HL-60 (cell line): Measurements from ENCODE around the gene TIMP4.

Experiments
- DNase-seq, 2 experiments: peaks; one replicate each; pipeline ENCODE4 v3.0.0-alpha.2; 2010 to 2020; ENCODE audit warnings: low read depth in 1 of 2, low spot score in 1 of 2
- H3K27ac ChIP-seq: fragments of 250-450 bp; sonication (Bioruptor Pico); replicated peaks from 2 replicates; pipeline ENCODE4 v1.5.1; 2020; ENCODE audit warnings: mild to moderate bottlenecking, moderate library complexity
- H3K27me3 ChIP-seq: fragments of 250-450 bp; sonication (Bioruptor Pico); 2 replicates; pipeline ENCODE4 v1.5.1; 2021; ENCODE audit warnings: mild to moderate bottlenecking, moderate library complexity; ENCODE audit not compliant: insufficient read depth, poor library complexity, severe bottlenecking
- H3K4me3 ChIP-seq: replicated peaks from 2 replicates; pipeline ENCODE4 v1.5.1; 2011; ENCODE audit warnings: mild to moderate bottlenecking, control low read depth, low read length; ENCODE audit not compliant: insufficient read depth
- CTCF ChIP-seq: IDR thresholded peaks from one replicate; pipeline ENCODE4 v1.5.1; 2011; ENCODE audit warnings: low read length, control low read depth, inconsistent platforms; ENCODE audit not compliant: insufficient read depth
- GABPA ChIP-seq: IDR thresholded peaks from 2 replicates; pipeline ENCODE4 v1.6.1; 2012; ENCODE audit warnings: low read depth
- POLR2AphosphoS5 ChIP-seq: IDR thresholded peaks from 2 replicates; pipeline ENCODE4 v1.6.1; 2012; ENCODE audit warnings: low read depth
- SPI1 ChIP-seq: IDR thresholded peaks from 2 replicates; pipeline ENCODE4 v1.6.1; 2012; ENCODE audit warnings: low read depth, mild to moderate bottlenecking, borderline replicate concordance
- TF ChIP-seq, protein P1 (sequence below): IDR thresholded peaks from 2 replicates; pipeline ENCODE4 v1.6.1; 2012; ENCODE audit warnings: low read depth; ENCODE audit not compliant: insufficient replicate concordance

The TIMP4 gene

GRCh38 chr3:12120374-12121140, 38.2 kb downstream of the TIMP4 start:
- Histone ChIP-seq H3K27ac (no peak overlapping the region), H3K4me3 (no peak overlapping the region), H3K27me3 (peaks cover 6% of the 10 kb centered on the region)
- no peak for DNase-seq
- no peak for TF ChIP-seq CTCF
- no peak for TF ChIP-seq POLR2AphosphoS5
- TF ChIP-seq, protein P1, sequence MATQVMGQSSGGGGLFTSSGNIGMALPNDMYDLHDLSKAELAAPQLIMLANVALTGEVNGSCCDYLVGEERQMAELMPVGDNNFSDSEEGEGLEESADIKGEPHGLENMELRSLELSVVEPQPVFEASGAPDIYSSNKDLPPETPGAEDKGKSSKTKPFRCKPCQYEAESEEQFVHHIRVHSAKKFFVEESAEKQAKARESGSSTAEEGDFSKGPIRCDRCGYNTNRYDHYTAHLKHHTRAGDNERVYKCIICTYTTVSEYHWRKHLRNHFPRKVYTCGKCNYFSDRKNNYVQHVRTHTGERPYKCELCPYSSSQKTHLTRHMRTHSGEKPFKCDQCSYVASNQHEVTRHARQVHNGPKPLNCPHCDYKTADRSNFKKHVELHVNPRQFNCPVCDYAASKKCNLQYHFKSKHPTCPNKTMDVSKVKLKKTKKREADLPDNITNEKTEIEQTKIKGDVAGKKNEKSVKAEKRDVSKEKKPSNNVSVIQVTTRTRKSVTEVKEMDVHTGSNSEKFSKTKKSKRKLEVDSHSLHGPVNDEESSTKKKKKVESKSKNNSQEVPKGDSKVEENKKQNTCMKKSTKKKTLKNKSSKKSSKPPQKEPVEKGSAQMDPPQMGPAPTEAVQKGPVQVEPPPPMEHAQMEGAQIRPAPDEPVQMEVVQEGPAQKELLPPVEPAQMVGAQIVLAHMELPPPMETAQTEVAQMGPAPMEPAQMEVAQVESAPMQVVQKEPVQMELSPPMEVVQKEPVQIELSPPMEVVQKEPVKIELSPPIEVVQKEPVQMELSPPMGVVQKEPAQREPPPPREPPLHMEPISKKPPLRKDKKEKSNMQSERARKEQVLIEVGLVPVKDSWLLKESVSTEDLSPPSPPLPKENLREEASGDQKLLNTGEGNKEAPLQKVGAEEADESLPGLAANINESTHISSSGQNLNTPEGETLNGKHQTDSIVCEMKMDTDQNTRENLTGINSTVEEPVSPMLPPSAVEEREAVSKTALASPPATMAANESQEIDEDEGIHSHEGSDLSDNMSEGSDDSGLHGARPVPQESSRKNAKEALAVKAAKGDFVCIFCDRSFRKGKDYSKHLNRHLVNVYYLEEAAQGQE = no peak
- TF ChIP-seq SPI1 = no peak
- no peak for TF ChIP-seq GABPA

DNA sequence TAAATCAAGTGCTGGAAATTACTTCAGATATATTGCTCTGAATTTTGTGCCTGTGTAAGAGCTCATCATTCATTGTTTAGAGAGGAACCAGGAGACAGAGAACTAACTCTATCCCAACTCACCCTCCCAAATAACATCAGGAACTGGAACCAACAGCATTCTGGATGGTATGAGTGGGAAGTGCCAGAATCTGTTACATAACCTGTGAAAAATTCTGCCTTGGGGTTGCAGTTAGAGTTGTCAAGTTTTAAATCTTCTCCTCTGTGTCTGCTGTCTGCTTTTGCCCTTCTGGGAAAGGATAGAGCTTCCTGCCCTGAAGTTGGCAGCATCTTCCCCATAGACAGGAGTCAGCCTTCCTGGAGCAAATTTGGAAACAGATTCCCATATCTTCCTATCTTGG, 41.2 kb downstream of the TIMP4 start:
- TF ChIP-seq SPI1 = no peak
- no peak for TF ChIP-seq CTCF
- TF ChIP-seq, protein P1 = no peak
- no peak for TF ChIP-seq POLR2AphosphoS5
- no peak for TF ChIP-seq GABPA
- no peak for DNase-seq
- Histone ChIP-seq H3K27ac (no peak overlapping the region), H3K27me3 (peaks cover 11% of the 10 kb centered on the region), H3K4me3 (no peak overlapping the region)

DNA sequence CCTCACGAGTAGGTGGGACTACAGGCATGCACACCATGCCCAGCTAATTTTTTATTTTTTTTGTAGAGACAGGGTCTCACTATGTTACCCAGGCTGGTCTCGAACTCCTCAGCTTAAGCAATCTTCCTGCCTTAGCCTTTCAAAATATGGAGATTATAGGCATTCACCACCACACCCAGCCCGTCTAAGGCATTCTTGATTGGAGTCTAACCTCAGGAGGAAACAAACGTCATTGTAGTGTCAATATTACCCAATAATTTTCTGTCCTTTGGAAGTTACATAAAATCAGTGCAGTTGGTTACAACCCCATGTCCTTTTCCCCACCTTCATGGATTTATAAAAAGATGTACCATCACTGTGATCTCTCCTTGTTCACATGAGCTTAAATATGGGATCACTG, 41.8 kb downstream of the TIMP4 start:
- DNase-seq = no peak
- TF ChIP-seq POLR2AphosphoS5 (no peak), GABPA (no peak), SPI1 (no peak), CTCF (no peak)
- TF ChIP-seq, protein P1 = no peak
- no peak overlapping the region for H3K4me3 ChIP-seq
- H3K27ac ChIP-seq = no peak overlapping the region
- peaks cover 11% of the 10 kb centered on the region for H3K27me3 ChIP-seq
